Measurements from ENCODE around the gene FUT6. TPM values are rescaled to one million over a fixed set of nuclear protein-coding genes. Genes with fewer than 3 reads are reported as not detected.

Gene FUT6
- total RNA-seq, 2 donors from 2014 or later: not detected

DNA sequence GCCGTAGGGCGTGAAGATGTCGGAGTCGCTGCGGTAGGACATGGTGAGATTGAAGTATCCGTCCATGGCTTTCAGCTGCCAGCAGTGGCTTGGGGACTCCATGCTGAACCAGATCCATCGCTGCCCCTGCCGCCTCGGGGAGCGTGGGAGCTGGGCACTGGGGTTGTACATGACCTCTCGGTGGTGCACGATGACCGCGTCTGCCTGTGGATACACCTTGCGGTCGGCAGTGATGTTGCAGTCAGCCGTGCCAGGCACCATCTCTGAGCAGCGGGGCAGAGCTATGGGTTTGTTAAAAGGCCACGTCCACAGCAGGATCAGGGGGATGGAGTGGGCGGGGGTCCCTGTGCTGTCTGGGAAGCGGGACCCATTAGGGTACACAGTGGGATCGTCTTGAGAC is 7.4 kb downstream of the FUT6 start:
- no peak overlapping the region for H3K27ac Mint-ChIP-seq
- Histone ChIP-seq H3K9me3 (ENCODE audit: control insufficient read depth, low read length) (no peaks in the 10 kb centered on the region), H3K4me1 (ENCODE audit: control insufficient read depth, insufficient read depth, low read length) (no peaks in the 10 kb centered on the region), H3K27me3 (ENCODE audit: control insufficient read depth, insufficient read depth, low read length, poor library complexity, severe bottlenecking) (no peaks in the 10 kb centered on the region), H3K4me3 (ENCODE audit: low read length) (no peak overlapping the region), H3K36me3 (ENCODE audit: control insufficient read depth, insufficient read depth, low read length) (no peaks in the 10 kb centered on the region), H3K9ac (ENCODE audit: extremely low read depth, low read length, poor library complexity, severe bottlenecking) (no peak overlapping the region), H3K27ac (ENCODE audit: low read depth, low read length) (no peak overlapping the region)
- no peaks in the 10 kb centered on the region for H3K9me3 Mint-ChIP-seq
- TF ChIP-seq, protein P1, sequence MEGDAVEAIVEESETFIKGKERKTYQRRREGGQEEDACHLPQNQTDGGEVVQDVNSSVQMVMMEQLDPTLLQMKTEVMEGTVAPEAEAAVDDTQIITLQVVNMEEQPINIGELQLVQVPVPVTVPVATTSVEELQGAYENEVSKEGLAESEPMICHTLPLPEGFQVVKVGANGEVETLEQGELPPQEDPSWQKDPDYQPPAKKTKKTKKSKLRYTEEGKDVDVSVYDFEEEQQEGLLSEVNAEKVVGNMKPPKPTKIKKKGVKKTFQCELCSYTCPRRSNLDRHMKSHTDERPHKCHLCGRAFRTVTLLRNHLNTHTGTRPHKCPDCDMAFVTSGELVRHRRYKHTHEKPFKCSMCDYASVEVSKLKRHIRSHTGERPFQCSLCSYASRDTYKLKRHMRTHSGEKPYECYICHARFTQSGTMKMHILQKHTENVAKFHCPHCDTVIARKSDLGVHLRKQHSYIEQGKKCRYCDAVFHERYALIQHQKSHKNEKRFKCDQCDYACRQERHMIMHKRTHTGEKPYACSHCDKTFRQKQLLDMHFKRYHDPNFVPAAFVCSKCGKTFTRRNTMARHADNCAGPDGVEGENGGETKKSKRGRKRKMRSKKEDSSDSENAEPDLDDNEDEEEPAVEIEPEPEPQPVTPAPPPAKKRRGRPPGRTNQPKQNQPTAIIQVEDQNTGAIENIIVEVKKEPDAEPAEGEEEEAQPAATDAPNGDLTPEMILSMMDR (conservative IDR thresholded peaks at IDR 0.05): no peak
- H3K27me3 Mint-ChIP-seq (ENCODE audit: insufficient read depth): peaks cover 20% of the 10 kb centered on the region
- H3K4me1 Mint-ChIP-seq: no peaks in the 10 kb centered on the region
- H3K36me3 Mint-ChIP-seq (ENCODE audit: low read depth): no peaks in the 10 kb centered on the region
- H3K4me3 Mint-ChIP-seq: no peak overlapping the region
- DNase-seq: no peak
- 92 to 93% methylated on average over 16 to 21 of the region's 22 CpGs for WGBS, 2 experiments (ENCODE audit: insufficient coverage in 1 of 2, insufficient read length in 1 of 2)

DNA sequence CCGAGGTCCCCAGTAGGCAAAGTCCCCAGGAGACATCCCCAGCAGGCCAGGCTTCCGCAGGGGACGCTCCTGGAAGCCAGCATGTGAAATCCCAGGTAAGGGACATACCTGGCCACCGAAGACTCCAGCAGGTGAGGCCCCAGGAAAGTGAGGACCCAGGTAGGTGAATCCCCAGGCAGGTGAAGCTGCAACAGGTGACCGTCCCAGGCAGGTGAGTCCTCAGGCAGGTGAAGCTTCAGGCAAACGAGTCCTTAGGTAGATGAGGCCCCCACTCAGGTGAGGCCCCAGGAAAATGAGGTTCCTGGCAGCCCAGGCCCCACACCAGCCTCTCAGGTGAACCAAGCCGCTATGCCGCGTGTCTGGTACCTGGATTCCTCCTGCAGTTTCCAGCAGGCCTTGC is 8.3 kb downstream of the FUT6 start:
- 89 to 93% methylated on average over 5 to 9 of the region's 9 CpGs for WGBS, 2 experiments (ENCODE audit: insufficient coverage in 1 of 2, insufficient read length in 1 of 2)
- H3K36me3 ChIP-seq (ENCODE audit: control insufficient read depth, insufficient read depth, low read length): no peaks in the 10 kb centered on the region
- no peak overlapping the region for H3K27ac ChIP-seq (ENCODE audit: low read depth, low read length)
- H3K9me3 Mint-ChIP-seq: no peaks in the 10 kb centered on the region
- H3K27ac Mint-ChIP-seq: no peak overlapping the region
- peak; percentile 43 for DNase-seq
- H3K4me3 ChIP-seq (ENCODE audit: low read length): no peak overlapping the region
- TF ChIP-seq, protein P1 (conservative IDR thresholded peaks at IDR 0.05): no peak
- H3K4me1 Mint-ChIP-seq: no peaks in the 10 kb centered on the region
- peaks cover 20% of the 10 kb centered on the region for H3K27me3 Mint-ChIP-seq (ENCODE audit: insufficient read depth)
- H3K4me1 ChIP-seq (ENCODE audit: control insufficient read depth, insufficient read depth, low read length): no peaks in the 10 kb centered on the region
- H3K9me3 ChIP-seq (ENCODE audit: control insufficient read depth, low read length): no peaks in the 10 kb centered on the region
- no peaks in the 10 kb centered on the region for H3K27me3 ChIP-seq (ENCODE audit: control insufficient read depth, insufficient read depth, low read length, poor library complexity, severe bottlenecking)
- no peaks in the 10 kb centered on the region for H3K36me3 Mint-ChIP-seq (ENCODE audit: low read depth)
- no peak overlapping the region for H3K9ac ChIP-seq (ENCODE audit: extremely low read depth, low read length, poor library complexity, severe bottlenecking)
- no peak overlapping the region for H3K4me3 Mint-ChIP-seq

DNA sequence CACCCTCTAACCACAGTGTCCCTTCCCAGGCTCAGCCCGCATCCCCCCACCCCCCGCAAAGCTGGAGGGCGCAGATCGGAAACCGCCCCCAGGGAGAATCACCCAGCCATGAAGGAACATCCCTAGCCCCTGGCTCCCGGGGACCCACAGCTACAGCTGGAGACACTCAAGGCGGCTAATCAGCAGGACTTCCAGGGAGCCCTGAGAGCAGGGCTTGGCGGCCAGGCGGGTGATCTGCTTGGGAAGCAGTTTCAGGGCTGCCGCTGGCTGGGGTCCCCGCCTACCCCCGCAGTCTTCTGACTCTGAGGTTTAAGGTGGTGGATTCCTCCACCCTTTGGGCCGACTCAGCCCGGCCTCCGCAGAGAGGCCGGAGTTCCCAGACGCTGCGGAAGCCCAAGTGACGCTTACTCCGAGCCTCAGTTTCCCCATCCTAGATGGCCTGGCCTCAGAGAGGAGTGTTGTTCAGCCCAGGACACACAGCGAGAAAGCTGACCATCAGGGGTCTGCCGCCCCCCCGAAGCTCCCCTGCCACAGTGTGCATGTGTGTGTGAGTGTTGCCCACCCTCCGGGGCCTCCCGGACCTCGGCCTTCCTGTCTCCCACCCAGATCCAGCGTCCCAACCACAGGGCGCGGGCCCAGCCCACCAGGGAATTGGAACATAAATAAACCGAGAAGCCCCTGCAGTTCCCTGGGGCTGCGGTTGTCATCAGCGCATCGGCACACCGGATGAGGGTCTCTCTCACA is 9.8 kb downstream of the FUT6 start:
- Histone ChIP-seq H3K4me1 (ENCODE audit: control insufficient read depth, insufficient read depth, low read length) (no peaks in the 10 kb centered on the region), H3K4me3 (ENCODE audit: low read length) (no peak overlapping the region), H3K27ac (ENCODE audit: low read depth, low read length) (no peak overlapping the region), H3K36me3 (ENCODE audit: control insufficient read depth, insufficient read depth, low read length) (no peaks in the 10 kb centered on the region), H3K9me3 (ENCODE audit: control insufficient read depth, low read length) (no peaks in the 10 kb centered on the region), H3K9ac (ENCODE audit: extremely low read depth, low read length, poor library complexity, severe bottlenecking) (no peak overlapping the region), H3K27me3 (ENCODE audit: control insufficient read depth, insufficient read depth, low read length, poor library complexity, severe bottlenecking) (no peaks in the 10 kb centered on the region)
- TF ChIP-seq, protein P1 (conservative IDR thresholded peaks at IDR 0.05): no peak
- Mint-ChIP-seq H3K27me3 (ENCODE audit: insufficient read depth) (peaks cover 12% of the 10 kb centered on the region), H3K4me1 (no peaks in the 10 kb centered on the region), H3K9me3 (no peaks in the 10 kb centered on the region), H3K27ac (no peak overlapping the region), H3K4me3 (peak overlapping the region; percentile 88), H3K36me3 (ENCODE audit: low read depth) (no peaks in the 10 kb centered on the region)
- peak; percentile 42 for DNase-seq
- 87 to 89% methylated on average over 23 to 34 of the region's 34 CpGs for WGBS, 2 experiments (ENCODE audit: insufficient coverage in 1 of 2, insufficient read length in 1 of 2)
